GM12891 (cell line): Measurements from ENCODE around the gene DYSF.

Source experiments
- DNase-seq: peaks from one replicate; pipeline ENCODE4 v3.0.0; 2011; ENCODE audit warnings: low spot score; ENCODE audit not compliant: insufficient read length
- FAIRE-seq: peaks from 2 replicates; lab custom pipeline; 2011; peaks lifted over from hg19 to GRCh38; lab: Jason Lieb, UNC
- PAX5 ChIP-seq: IDR thresholded peaks from 2 replicates; pipeline ENCODE4 v1.6.1; 2011; ENCODE audit warnings: low read length, moderate library complexity, mild to moderate bottlenecking; ENCODE audit not compliant: insufficient read depth, severe bottlenecking
- POLR2A ChIP-seq: IDR thresholded peaks from 2 replicates; pipeline ENCODE4 v1.6.1; 2011; ENCODE audit warnings: low read depth, low read length, control low read depth
- POLR2AphosphoS5 ChIP-seq: IDR thresholded peaks from 2 replicates; pipeline ENCODE4 v1.6.1; 2011; ENCODE audit warnings: low read depth, low read length, control low read depth
- POU2F2 ChIP-seq: IDR thresholded peaks from 2 replicates; pipeline ENCODE4 v1.6.1; 2011; ENCODE audit warnings: low read depth, mild to moderate bottlenecking, control low read depth, low read length, moderate library complexity
- SPI1 ChIP-seq: IDR thresholded peaks from 2 replicates; pipeline ENCODE4 v1.6.1; 2011; ENCODE audit warnings: low read depth, low read length, control low read depth
- TAF1 ChIP-seq: IDR thresholded peaks from 2 replicates; pipeline ENCODE4 v1.6.1; 2011; ENCODE audit warnings: low read depth, low read length, control low read depth

DYSF gene

GRCh38 chr2:71498261-71498701, 44.9 kb downstream of the DYSF start:
- FAIRE-seq (no peak), DNase-seq (no peak)
- TF ChIP-seq POLR2AphosphoS5 (no peak), SPI1 (no peak), POLR2A (no peak), TAF1 (no peak), PAX5 (no peak), POU2F2 (no peak)

DNA sequence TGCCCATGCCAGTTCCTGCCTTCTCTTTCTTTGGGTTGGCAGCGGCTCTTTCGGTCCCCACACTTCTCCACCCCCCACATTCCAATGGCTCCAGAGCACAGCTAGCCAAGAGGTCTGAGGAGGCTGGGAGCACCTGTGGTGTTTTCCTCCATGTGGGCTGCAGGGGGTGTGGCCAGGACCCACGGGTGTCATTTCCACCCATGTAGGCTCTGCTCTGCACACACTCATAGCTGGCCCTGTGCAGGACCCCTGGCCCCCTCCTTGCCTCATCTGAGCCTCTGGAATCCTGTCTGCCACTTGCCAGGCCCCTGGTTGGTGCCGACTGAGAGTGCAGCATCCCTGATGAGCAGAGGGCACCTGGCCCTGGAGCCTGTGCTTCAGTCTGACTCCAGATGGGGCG, 46.3 kb downstream of the DYSF start:
- TF ChIP-seq SPI1 (no peak), POLR2AphosphoS5 (no peak), PAX5 (no peak), POU2F2 (no peak), TAF1 (no peak), POLR2A (no peak)
- no peak for DNase-seq
- FAIRE-seq: no peak

- no peak for DNase-seq
- no peak for FAIRE-seq
- TF ChIP-seq TAF1: no peak
- TF ChIP-seq POU2F2: no peak
- TF ChIP-seq SPI1: no peak
- TF ChIP-seq POLR2A: no peak
- TF ChIP-seq POLR2AphosphoS5: no peak
- no peak for TF ChIP-seq PAX5
These were observed 47.2 kb downstream of the DYSF start for GRCh38 chr2:71500426-71501079.

DNA sequence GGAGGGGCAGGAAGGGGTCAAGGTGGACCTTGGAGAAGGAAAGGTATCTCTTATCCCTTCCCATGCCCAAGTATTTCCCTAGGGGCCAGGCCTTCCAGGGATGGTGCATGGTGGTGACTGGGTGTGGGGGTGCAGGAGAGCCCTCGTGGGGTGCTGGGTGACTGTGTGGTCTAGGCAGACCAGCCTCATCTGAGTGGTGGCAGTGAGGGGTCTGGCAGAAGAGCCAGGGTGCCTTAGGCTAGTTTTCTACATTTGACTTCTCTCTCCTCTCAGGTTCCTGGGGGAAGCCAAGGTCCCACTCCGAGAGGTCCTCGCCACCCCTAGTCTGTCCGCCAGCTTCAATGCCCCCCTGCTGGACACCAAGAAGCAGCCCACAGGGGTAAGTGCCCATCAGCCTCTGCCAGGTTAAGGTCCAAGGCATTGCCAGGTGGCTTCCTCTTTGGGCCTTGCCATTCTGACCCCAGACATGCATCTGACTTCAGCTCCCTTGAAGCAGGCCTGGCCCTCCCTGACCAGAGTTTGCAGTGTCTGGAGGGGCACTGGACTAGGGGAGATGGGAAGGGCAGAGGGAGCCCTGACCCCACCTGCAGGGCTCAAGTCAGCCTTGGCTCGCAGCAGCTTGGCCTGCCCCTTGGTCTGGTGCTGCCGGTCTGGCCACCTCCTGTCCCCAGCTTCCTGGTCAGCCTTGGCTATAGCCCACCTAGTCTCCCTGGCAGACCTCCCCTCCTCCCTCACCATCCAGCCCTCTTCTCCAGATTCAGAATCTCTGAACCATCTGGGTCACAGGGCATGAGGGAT, 49.8 kb downstream of the DYSF start:
- no peak for FAIRE-seq
- TF ChIP-seq SPI1 (no peak), POLR2A (no peak), POLR2AphosphoS5 (no peak), PAX5 (no peak), POU2F2 (no peak)
- no peak for DNase-seq

GRCh38 chr2:71503837-71504236, 50.5 kb downstream of the DYSF start:
- FAIRE-seq: no peak
- no peak for TF ChIP-seq POLR2AphosphoS5

DNA sequence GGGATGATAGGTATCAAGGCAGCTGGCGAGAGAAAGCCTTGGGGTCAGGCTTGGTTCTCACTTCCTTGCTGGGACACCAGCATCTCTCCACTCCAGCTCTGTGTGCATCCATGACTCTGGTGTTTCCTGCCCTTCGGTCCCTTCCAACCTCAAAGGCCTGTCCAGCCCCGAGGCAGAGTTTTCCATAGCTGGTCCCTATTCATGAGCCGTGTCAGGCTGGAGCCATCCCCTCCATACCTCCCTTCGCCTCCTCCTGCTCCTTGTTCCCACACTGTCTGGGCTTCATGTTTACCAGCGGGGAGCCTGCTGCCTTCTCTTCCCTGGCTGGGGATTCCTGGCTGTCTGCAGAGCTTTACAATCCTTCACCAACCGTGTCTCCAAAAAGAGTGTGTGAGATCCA, 51.2 kb downstream of the DYSF start:
- DNase-seq (no peak), FAIRE-seq (no peak)
- TF ChIP-seq POLR2AphosphoS5 (no peak), POLR2A (no peak), TAF1 (no peak), POU2F2 (no peak), PAX5 (no peak), SPI1 (no peak)

More at GRCh38 chr2:71503837-71504236, 50.5 kb downstream of the DYSF start:
- no peak for DNase-seq

DNA sequence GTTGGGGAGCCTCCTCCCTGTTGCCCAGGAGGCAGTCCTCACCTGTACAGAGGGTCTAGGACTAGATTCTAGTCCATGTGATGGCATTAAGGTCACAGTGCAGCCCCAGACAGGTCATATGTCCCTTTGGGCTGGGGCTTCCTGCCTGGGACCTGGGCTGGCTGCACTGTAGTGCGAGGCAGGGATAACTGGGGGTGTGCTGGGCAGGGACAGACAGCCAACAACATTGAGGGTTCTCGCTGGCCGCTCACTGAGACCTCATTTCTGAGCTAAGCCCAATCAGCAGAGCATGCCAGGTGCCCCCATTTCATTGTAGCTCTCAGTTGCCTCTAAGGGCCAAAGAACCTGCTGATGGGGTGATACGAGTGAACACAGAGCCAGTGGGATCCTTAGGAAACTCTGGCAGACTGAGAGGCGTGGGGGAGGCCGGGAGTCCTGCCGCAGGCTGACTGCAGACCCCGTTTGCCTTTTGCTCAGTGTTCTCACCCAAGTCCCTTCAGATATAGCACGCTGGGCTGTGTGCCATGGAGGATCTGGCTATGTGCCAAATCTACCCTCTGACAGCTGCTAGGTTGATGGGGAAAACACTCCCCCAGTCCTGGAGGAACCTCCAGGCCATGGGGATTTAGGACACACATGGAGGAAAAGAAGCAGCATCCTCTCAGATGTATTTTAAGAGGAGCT, 51.9 kb downstream of the DYSF start:
- TF ChIP-seq PAX5: no peak
- TF ChIP-seq POLR2A: no peak
- TF ChIP-seq TAF1: no peak
- no peak for TF ChIP-seq POU2F2
- no peak for TF ChIP-seq POLR2AphosphoS5
- no peak for TF ChIP-seq SPI1
- DNase-seq (no peak), FAIRE-seq (no peak)

DNA sequence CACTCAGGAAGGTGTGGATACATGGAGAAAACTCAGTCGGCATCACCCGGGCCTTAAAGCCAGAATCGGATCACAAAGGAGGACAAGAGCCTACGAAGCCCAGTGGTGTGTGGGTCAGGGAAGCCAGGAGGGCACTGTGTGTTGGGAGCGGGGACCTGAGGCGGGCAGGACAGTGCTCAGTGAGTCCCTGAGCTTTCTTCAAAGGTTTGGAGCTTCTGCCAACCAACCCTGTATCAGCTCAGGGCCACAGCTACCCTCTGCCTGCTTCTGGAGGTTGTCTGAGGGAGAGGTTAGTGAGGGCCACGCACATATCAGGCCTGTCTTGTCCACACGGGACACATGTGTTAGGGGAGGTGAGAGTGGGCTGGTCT, 52.4 kb downstream of the DYSF start:
- no peak for TF ChIP-seq POU2F2
- no peak for TF ChIP-seq POLR2AphosphoS5
- TF ChIP-seq PAX5: no peak
- TF ChIP-seq SPI1: no peak
- no peak for TF ChIP-seq TAF1
- no peak for TF ChIP-seq POLR2A
- DNase-seq (no peak), FAIRE-seq (no peak)

DNA sequence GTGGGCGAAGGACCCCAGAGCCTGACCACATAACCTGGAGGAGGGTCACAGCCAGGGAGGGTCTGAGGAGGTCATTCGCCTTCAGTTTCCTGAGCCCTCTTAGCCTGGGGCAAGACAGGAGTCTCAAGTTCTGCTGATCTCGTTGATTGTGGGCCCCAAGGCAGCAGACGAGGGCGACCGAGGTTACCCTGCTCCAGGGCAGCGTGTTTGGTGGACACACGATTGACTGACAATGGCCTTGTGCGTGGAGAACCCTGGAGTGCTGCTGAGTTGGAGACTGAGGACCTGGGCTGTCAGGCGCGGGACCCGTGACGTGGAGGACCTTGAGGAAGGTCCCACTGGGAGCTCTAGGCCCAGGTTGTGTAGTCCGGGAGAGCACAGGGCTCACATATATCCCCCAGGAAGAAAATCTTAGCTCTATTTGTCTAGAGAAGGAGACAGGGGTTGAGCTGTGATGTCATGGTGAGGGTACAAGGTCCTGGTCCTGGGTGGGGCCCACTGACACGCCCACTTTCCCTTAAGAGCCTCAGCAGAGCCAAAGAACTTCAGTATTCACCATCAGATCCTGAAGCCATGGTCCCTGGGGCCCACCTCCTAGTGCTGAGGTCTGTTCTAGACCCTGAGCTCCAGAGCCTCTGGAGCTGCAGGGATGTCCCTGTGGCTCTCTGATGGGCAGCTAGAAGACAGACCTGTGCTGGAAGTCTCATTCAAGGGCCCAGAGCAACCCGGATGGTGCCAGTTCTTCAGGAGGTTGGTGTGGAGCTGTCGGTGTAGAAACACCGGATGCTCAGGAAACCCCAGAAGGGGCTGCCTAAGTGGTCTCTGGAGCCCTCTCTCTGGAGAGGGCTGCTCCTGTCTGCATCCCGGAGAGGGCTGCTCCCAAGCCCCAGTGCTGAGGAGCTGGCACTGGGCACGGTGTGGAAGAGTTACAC, 53.1 kb downstream of the DYSF start:
- DNase-seq (no peak), FAIRE-seq (no peak)
- TF ChIP-seq TAF1: no peak
